Measurements from ENCODE around the gene CD44.
A peak's percentile ranks its signal among the peaks of the same experiment; 100 is the strongest.

CD44 gene

GRCh38 chr11:35237860-35238715 lies 99.1 kb downstream of the CD44 start:
- peak; percentile 17 for DNase-seq (ENCODE audit: low read depth)

GRCh38 chr11:35238882-35239281 lies 99.9 kb downstream of the CD44 start:
- DNase-seq (ENCODE audit: low read depth), result no peak

- no peak for DNase-seq (ENCODE audit: low read depth)
Observed at GRCh38 chr11:35239471-35240075, 100.6 kb downstream of the CD44 start.

- DNase-seq (ENCODE audit: low read depth), result no peak
Observed at GRCh38 chr11:35241083-35241482, 102.1 kb downstream of the CD44 start.

- no peak for DNase-seq (ENCODE audit: low read depth)
Observed at GRCh38 chr11:35241531-35241930, 102.6 kb downstream of the CD44 start.

- DNase-seq (ENCODE audit: low read depth), result no peak
Observed at GRCh38 chr11:35242412-35243242, 103.7 kb downstream of the CD44 start.

- DNase-seq (ENCODE audit: low read depth), result no peak
Observed at GRCh38 chr11:35243774-35244173, 104.8 kb downstream of the CD44 start.

- DNase-seq (ENCODE audit: low read depth), result no peak
Observed at GRCh38 chr11:35245056-35245455, 106.1 kb downstream of the CD44 start.

- no peak for DNase-seq (ENCODE audit: low read depth)
Observed at GRCh38 chr11:35245786-35246185, 106.8 kb downstream of the CD44 start.

GRCh38 chr11:35246745-35247144 lies 107.8 kb downstream of the CD44 start:
- no peak for DNase-seq (ENCODE audit: low read depth)

GRCh38 chr11:35247428-35247827 lies 108.5 kb downstream of the CD44 start:
- DNase-seq (ENCODE audit: low read depth), result no peak

GRCh38 chr11:35247863-35248262 lies 108.9 kb downstream of the CD44 start:
- DNase-seq (ENCODE audit: low read depth), result no peak

GRCh38 chr11:35248558-35249323 lies 109.8 kb downstream of the CD44 start:
- no peak for DNase-seq (ENCODE audit: low read depth)

GRCh38 chr11:35250192-35250591 lies 111.2 kb downstream of the CD44 start:
- DNase-seq (ENCODE audit: low read depth), result no peak

GRCh38 chr11:35250621-35251020 lies 111.7 kb downstream of the CD44 start:
- DNase-seq (ENCODE audit: low read depth), result no peak

- DNase-seq (ENCODE audit: low read depth), result no peak
Observed at GRCh38 chr11:35253237-35253636, 114.3 kb downstream of the CD44 start.

- no peak for DNase-seq (ENCODE audit: low read depth)
Observed at GRCh38 chr11:35255514-35255913, 116.5 kb downstream of the CD44 start.

- DNase-seq (ENCODE audit: low read depth), result no peak
Observed at GRCh38 chr11:35256296-35256695, 117.3 kb downstream of the CD44 start.

- DNase-seq (ENCODE audit: low read depth), result no peak
Observed at GRCh38 chr11:35257281-35257680, 118.3 kb downstream of the CD44 start.

- DNase-seq (ENCODE audit: low read depth), result no peak
Observed at GRCh38 chr11:35259529-35259928, 120.6 kb downstream of the CD44 start.

GRCh38 chr11:35260342-35260985 lies 121.5 kb downstream of the CD44 start:
- DNase-seq (ENCODE audit: low read depth), result no peak
